Coronary artery (tissue), 2 donors: ENCODE data around the gene SKIDA1.

ENCODE experiments used
- DNase-seq: peaks from one replicate; pipeline ENCODE4 v3.0.0-alpha.2; 2017; ENCODE audit warnings: low spot score
- H3K27ac ChIP-seq, 2 donors: fragments of 200-600 bp; sonication (generic); one replicate each; pipeline ENCODE4 v1.5.1; 2016 to 2019
- H3K4me3 ChIP-seq: fragments of 200-600 bp; sonication (generic); 2 replicates; pipeline ENCODE4 v1.5.1; 2016; ENCODE audit warnings: mild to moderate bottlenecking, moderate library complexity
- CTCF ChIP-seq: fragments of 200-600 bp; sonication (generic); IDR thresholded peaks from one replicate; pipeline ENCODE4 v1.5.1; 2019; ENCODE audit warnings: antibody characterized with exemption

SKIDA1 gene

DNA sequence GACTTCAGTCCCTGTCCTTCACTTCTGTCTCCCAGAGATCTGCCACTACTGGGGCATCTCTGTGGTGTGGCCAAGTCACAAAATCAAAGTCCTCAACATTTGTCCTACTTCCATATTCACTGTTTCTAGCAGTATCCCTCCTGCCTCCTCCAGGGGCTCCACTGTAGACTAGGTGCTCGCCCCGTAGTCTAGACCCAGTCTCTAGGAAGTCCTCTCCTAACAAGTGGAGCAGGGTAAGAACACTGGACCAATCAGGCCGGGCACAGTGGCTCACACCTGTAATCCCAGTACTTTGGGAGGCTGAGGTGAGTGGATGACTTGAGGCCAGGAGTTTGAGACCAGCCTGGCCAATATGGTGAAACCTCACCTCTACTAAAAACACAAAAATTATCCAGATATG lies 57.4 kb downstream of the SKIDA1 start:
- Histone ChIP-seq H3K4me3 (no peak overlapping the region), H3K27ac (no peak overlapping the region)
- DNase-seq = no peak
- no peak for TF ChIP-seq CTCF

DNA sequence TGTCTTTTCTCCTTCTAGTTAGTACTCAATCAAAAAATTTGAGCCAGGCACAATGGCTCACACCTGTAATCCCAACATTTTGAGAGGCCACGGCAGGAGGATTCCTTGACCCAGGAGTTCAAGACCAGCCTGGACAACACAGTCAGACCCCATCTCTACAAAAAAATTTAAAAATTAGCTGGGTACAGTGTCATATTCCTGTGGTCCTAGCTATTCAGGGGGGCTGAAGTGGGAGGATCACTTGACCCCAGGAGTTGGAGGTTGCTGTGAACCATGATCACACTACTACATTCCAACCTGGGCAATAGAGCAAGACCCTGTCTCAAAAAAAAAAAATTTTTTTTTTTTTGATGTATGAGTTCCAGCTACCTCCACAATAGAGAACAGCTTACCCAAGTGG lies 57.8 kb downstream of the SKIDA1 start:
- Histone ChIP-seq H3K27ac (no peak overlapping the region), H3K4me3 (no peak overlapping the region)
- DNase-seq = no peak
- TF ChIP-seq CTCF = no peak

GRCh38 chr10:21464134-21464533 lies 61.3 kb downstream of the SKIDA1 start:
- no peak for DNase-seq

More at GRCh38 chr10:21464134-21464533, 61.3 kb downstream of the SKIDA1 start:
- Histone ChIP-seq H3K4me3 (no peak overlapping the region), H3K27ac (no peak overlapping the region)
- no peak for TF ChIP-seq CTCF
